Umbilical cord (tissue), 2 donors: ENCODE results near the gene SLC25A20. TPM values are rescaled to one million over a fixed set of nuclear protein-coding genes. Genes with fewer than 3 reads are reported as not detected.

Experiments
- DNase-seq: peaks from one replicate; pipeline ENCODE4 v3.0.0-alpha.2; 2015; ENCODE audit warnings: low spot score
- total RNA-seq: library from RNA; depleted of rRNA; stranded (reverse); fragments of >200 nt; gene quantifications from one replicate; pipeline ENCODE4 v1.2.3, GENCODE V29; 2014; ENCODE audit warnings: low replicate concordance; ENCODE audit not compliant: insufficient read depth

Gene SLC25A20
- total RNA-seq, 1 donor from 2014 or later, result 7.2 TPM

GRCh38 chr3:48899273-48899672 lies 591 bp upstream of the SLC25A20 start:
- no peak for DNase-seq

GRCh38 chr3:48897460-48898376 lies 964 bp downstream of the SLC25A20 start:
- DNase-seq, result no peak

- no peak for DNase-seq
Measured at GRCh38 chr3:48896936-48897335, 1.7 kb downstream of the SLC25A20 start.

GRCh38 chr3:48894516-48894915 lies 4.2 kb downstream of the SLC25A20 start:
- DNase-seq, result no peak

GRCh38 chr3:48891606-48892005 lies 7.1 kb downstream of the SLC25A20 start:
- no peak for DNase-seq

GRCh38 chr3:48885753-48886152 lies 12.9 kb downstream of the SLC25A20 start:
- no peak for DNase-seq

- DNase-seq, result no peak
Measured at GRCh38 chr3:48881652-48882114, 17.0 kb downstream of the SLC25A20 start.

- DNase-seq, result no peak
Measured at GRCh38 chr3:48881006-48881405, 17.7 kb downstream of the SLC25A20 start.

GRCh38 chr3:48879994-48880377 lies 18.7 kb downstream of the SLC25A20 start:
- DNase-seq, result no peak

- no peak for DNase-seq
Measured at GRCh38 chr3:48879307-48879993, 19.2 kb downstream of the SLC25A20 start.

- DNase-seq, result no peak
Measured at GRCh38 chr3:48877671-48878070, 21.0 kb downstream of the SLC25A20 start.

- no peak for DNase-seq
Measured at GRCh38 chr3:48863122-48863521, 35.6 kb downstream of the SLC25A20 start.

- no peak for DNase-seq
Measured at GRCh38 chr3:48859206-48859605, 39.5 kb downstream of the SLC25A20 start.

GRCh38 chr3:48858709-48859108 lies 40.0 kb downstream of the SLC25A20 start:
- no peak for DNase-seq

- no peak for DNase-seq
Measured at GRCh38 chr3:48857641-48858040, 41.0 kb downstream of the SLC25A20 start.

- no peak for DNase-seq
Measured at GRCh38 chr3:48856469-48856868, 42.2 kb downstream of the SLC25A20 start.

- no peak for DNase-seq
Measured at GRCh38 chr3:48855681-48856447, 42.8 kb downstream of the SLC25A20 start.

- no peak for DNase-seq
Measured at GRCh38 chr3:48852151-48852550, 46.5 kb downstream of the SLC25A20 start.

- DNase-seq, result peak; percentile 92
Measured at GRCh38 chr3:48851407-48851806, 47.3 kb downstream of the SLC25A20 start.

GRCh38 chr3:48848816-48849515 lies 49.7 kb downstream of the SLC25A20 start:
- DNase-seq, result no peak
